Mucosa of gallbladder (tissue), 1 donor: ENCODE data around the gene TMBIM6. TPM values are rescaled to one million over a fixed set of nuclear protein-coding genes. Genes with fewer than 3 reads are reported as not detected.
"Not testable (repeated sequence)": the region's sequence is repeated elsewhere in the genome, so short reads cannot be mapped to it uniquely, and the experiment has no call there.

Source experiments
- DNase-seq: peaks from one replicate; pipeline ENCODE4 v3.0.0-alpha.2; 2020; ENCODE audit warnings: low spot score
- total RNA-seq: library from RNA; stranded (reverse); gene quantifications from one replicate; pipeline ENCODE4 v1.2.1, GENCODE V29; 2021
- donor health status: DM: no; HTN: no; CAD: no.

Gene TMBIM6
- total RNA-seq, 1 donor from 2014 or later = 901 TPM

- no peak for DNase-seq
Measured at GRCh38 chr12:49728446-49728845, 12.9 kb upstream of the TMBIM6 start.

GRCh38 chr12:49730050-49730449 lies 11.3 kb upstream of the TMBIM6 start:
- no peak for DNase-seq

DNA sequence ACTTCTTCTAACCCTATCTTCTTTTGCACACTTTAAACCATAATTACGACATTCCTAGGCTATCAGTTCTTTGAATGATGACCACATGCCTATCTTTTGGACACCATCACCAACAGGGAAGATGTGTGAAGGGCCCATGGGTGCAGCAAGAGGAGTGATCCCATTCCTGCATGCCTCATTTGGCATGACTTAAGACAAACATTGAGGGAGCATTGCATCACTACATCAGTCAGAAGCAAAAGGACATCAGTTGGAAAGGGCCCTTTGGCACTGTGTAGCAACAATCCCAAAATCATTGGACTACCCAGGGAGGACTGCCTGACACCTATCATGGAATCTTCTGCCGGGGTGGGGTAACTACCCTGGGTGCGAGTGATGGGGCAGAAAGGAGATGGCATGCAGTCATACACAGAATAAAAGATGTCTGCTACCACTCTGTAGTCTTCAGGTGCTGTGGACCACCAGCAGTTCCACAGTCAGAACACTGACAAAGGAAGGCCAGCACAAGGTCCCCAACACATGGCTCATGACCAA lies 10.7 kb upstream of the TMBIM6 start:
- DNase-seq = no peak

DNA sequence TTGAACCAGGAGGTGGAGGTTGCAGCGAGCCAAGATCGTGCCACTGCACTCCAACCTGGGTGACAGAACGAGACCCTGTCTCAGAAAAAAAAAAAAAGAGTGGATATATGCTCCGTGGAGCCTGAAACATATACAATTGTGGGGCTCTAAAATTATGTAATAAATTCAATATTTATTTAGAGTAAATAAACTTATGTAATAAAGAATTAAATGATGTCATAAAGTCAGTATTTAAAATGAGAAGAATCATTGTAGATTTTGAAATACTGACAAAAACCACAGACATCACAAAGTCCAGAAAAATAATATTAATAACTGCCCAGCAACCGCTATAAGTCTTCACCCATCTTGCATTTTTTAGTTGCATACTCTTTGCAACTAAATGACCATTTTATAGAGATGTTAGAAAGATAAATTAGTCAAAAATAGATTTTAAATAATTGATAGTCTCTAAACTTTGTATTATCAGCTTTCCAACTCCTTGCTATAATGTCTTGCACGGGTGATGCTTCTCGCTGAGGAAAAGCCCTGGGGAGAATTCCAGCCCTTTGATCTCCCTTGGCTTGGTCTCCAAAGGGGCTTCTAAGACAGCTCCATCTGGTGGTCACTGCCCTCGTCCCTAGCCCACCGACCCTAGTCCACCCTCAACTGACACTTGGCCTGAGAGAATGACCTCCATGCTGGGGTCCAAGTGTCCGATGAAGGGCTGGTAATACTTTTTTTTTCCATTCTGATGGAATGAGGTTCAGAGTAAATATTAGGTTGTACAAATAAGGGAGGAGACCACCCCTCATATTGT lies 7.9 kb upstream of the TMBIM6 start:
- no peak for DNase-seq

- DNase-seq = not testable (repeated sequence)
Measured at GRCh38 chr12:49734900-49735299, 6.5 kb upstream of the TMBIM6 start.

DNA sequence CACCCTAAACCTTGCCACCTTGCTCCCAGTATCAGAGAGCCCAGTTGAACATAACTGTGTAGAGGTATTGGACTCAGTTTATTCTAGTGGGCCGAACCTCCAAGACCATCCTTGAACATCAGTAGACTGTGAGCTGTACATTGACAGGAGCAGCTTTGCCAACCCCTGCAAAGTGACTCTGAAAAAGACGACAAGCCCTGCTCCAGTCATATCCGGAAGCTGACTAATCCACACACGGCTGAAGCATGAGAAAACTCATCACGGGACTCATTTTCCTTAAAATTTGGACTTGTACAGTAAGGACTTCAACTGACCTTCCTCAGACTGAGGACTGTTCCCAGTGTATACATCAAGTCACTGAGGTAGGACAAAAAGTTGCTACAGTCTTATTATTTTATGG lies 2.6 kb upstream of the TMBIM6 start:
- DNase-seq = not testable (repeated sequence)

DNA sequence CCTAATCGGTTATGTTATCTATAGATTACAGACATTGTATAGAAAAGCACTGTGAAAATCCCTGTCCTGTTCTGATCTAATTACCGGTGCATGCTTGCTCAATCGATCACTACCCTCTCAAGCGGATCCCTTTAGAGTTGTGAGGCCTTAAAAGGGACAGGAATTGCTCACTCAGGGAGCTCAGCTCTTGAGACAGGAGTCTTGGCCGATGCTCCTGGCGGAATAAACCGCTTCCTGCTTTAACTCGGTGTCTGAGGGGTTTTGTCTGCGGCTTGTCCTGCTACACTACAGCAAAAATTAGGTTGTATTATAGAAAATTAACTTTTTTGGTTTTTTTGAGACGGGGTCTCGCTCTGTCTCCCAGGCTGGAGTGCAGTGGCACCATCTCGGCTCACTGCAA lies 1.1 kb upstream of the TMBIM6 start:
- DNase-seq = not testable (repeated sequence)

- DNase-seq = peak; percentile 87
Measured at GRCh38 chr12:49741882-49742620, 694 bp downstream of the TMBIM6 start.

- DNase-seq = no peak
Measured at GRCh38 chr12:49744363-49744885, 3.1 kb downstream of the TMBIM6 start.

DNA sequence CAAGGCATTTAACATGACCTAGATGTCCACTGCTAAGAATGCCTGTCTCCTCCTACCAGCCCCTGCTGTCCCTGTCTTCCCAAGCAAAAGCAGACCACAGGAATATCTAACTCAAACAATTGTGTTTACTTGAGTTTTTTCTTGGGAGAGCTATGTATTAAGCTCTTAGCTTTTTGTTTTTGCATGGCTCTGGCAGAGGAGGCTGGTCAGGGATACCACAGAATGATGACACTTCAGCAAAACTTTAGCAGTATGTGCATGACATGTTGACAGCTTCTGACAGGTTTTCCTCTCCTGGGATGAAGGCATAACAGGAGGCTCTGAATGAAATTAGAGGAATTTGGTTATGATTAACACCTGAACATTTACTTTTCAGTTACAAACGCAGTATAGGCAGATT lies 6.9 kb downstream of the TMBIM6 start:
- no peak for DNase-seq

- DNase-seq = no peak
Measured at GRCh38 chr12:49748800-49749199, 7.4 kb downstream of the TMBIM6 start.

- DNase-seq = no peak
Measured at GRCh38 chr12:49750027-49750995, 9.0 kb downstream of the TMBIM6 start.

GRCh38 chr12:49750996-49751393 lies 9.6 kb downstream of the TMBIM6 start:
- no peak for DNase-seq

- no peak for DNase-seq
Measured at GRCh38 chr12:49761677-49762467, 20.5 kb downstream of the TMBIM6 start.

- no peak for DNase-seq
Measured at GRCh38 chr12:49762468-49762847, 21.1 kb downstream of the TMBIM6 start.

GRCh38 chr12:49763006-49763591 lies 21.7 kb downstream of the TMBIM6 start:
- DNase-seq = peak; percentile 65

- DNase-seq = no peak
Measured at GRCh38 chr12:49764126-49764525, 22.8 kb downstream of the TMBIM6 start.

DNA sequence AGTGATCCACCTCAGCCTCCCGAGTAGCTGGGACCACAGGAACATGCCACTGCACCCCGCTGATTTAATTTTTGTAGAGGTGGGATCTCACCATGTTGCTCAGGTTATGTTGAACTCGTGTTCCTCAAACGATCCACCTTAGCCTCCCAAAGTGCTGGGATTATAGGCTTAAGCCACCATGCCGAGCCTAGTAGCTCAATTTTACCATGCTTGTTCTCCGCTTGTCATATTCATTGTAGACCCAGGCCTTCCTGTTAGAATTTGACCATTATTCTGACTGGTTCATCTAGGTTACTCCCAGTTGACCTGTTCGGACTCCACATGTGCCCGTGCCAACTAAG lies 24.7 kb downstream of the TMBIM6 start:
- no peak for DNase-seq

- DNase-seq = no peak
Measured at GRCh38 chr12:49767333-49767732, 26.0 kb downstream of the TMBIM6 start.

GRCh38 chr12:49773102-49773501 lies 31.7 kb downstream of the TMBIM6 start:
- not testable (repeated sequence) for DNase-seq
